GM12892 (cell line): ENCODE measurements around the gene UEVLD.

Source experiments
- POLR2A ChIP-seq: IDR thresholded peaks from 2 replicates; pipeline ENCODE4 v1.6.1; 2011; ENCODE audit warnings: low read depth, low read length, control low read depth
- POLR2AphosphoS5 ChIP-seq: IDR thresholded peaks from 2 replicates; pipeline ENCODE4 v1.6.1; 2011; ENCODE audit warnings: low read depth, low read length, control low read depth

- TF ChIP-seq POLR2AphosphoS5: no peak
- TF ChIP-seq POLR2A: no peak
Observed at GRCh38 chr11:18608376-18608775, 19.8 kb upstream of the UEVLD start.
